B cell (primary cell): ENCODE results near the gene MAP4K2. TPM values are rescaled to one million over a fixed set of nuclear protein-coding genes. Genes with fewer than 3 reads are reported as not detected.

Experiments
- ATAC-seq: fragments of 200-7000 bp; cut with Tn5 transposase; one replicate; pipeline ENCODE4 v1.10.0; 2021; ENCODE audit warnings: low read depth, mild to moderate bottlenecking, moderate number of reproducible peaks, moderate library complexity
- CTCF ChIA-PET: fragments of 350-600 bp; sonication (Branson Sonifier 250); formaldehyde crosslinking; loops from one replicate; lab custom pipeline; 2021; ENCODE audit warnings: antibody characterized with exemption, inconsistent platforms; lab: Charles Lee
- POLR2A ChIA-PET: fragments of 350-600 bp; sonication (Branson Sonifier 250); formaldehyde crosslinking; loops from one replicate; lab custom pipeline; 2021; ENCODE audit warnings: antibody characterized with exemption; lab: Charles Lee
- DNase-seq: peaks from one replicate; pipeline ENCODE4 v3.0.0; 2013
- H2AFZ ChIP-seq: 2 replicates; pipeline ENCODE4 v1.6.1; 2012; ENCODE audit warnings: mild to moderate bottlenecking, low read depth, low read length; ENCODE audit not compliant: insufficient read depth, poor library complexity, severe bottlenecking
- H3K27ac ChIP-seq, 2 donors: 1 replicate in 1 of 2; 2 replicates in 1 of 2; pipeline ENCODE4 v1.5.1; 2012 to 2013; ENCODE audit warnings: low read length in 2 of 2, mild to moderate bottlenecking in 2 of 2, moderate library complexity in 1 of 2
- H3K27me3 ChIP-seq, 4 experiments: fragments of 200-600 bp in 1 of 4; sonication (generic) in 1 of 4; replicated peaks in 1 of 4; 1 replicate in 2 of 4; 2 replicates in 2 of 4; pipeline versions ENCODE4 v1.6.1 to v1.7.0; 2013 to 2016; ENCODE audit warnings: low read length in 3 of 4, mild to moderate bottlenecking in 2 of 4, mixed read lengths in 1 of 4, moderate library complexity in 1 of 4; ENCODE audit not compliant: insufficient read depth in 4 of 4, control insufficient read depth in 3 of 4; ENCODE audit errors: control extremely low read depth in 1 of 4
- H3K36me3 ChIP-seq, 2 experiments: replicated peaks in 1 of 2; 1 replicate in 1 of 2; 2 replicates in 1 of 2; pipeline versions ENCODE4 v1.6.1 to v1.7.1; 2013; ENCODE audit warnings: low read length in 1 of 2; ENCODE audit not compliant: insufficient read depth in 2 of 2, control insufficient read depth in 1 of 2; ENCODE audit errors: control extremely low read depth in 1 of 2, extremely low read depth in 1 of 2
- H3K4me1 ChIP-seq, 2 donors: fragments of 200-600 bp in 1 of 2; sonication (generic) in 1 of 2; 1 replicate in 1 of 2; 2 replicates in 1 of 2; pipeline versions ENCODE4 v1.5.1 to v1.6.1; 2013 to 2017; ENCODE audit warnings: low read length in 2 of 2; ENCODE audit not compliant: control insufficient read depth in 2 of 2, insufficient read depth in 2 of 2
- H3K4me2 ChIP-seq: replicated peaks from 2 replicates; pipeline ENCODE3; 2012; ENCODE audit warnings: mild to moderate bottlenecking, low read depth, low read length; ENCODE audit not compliant: poor library complexity, severe bottlenecking
- H3K4me3 ChIP-seq, 5 experiments: fragments of 200-600 bp in 1 of 5; sonication (generic) in 1 of 5; 1 replicate in 3 of 5; 2 replicates in 2 of 5; pipeline versions ENCODE4 v1.5.1 to v1.7.0; 2011 to 2016; ENCODE audit warnings: low read length in 4 of 5, mild to moderate bottlenecking in 4 of 5, low read depth in 2 of 5, control low read depth in 1 of 5, moderate library complexity in 1 of 5; ENCODE audit not compliant: insufficient read depth in 1 of 5; ENCODE audit errors: control extremely low read depth in 1 of 5, extremely low read depth in 1 of 5
- H3K79me2 ChIP-seq: fragments of 200-600 bp; sonication (generic); one replicate; pipeline ENCODE4 v1.6.0; 2016; ENCODE audit warnings: low read length; ENCODE audit not compliant: control insufficient read depth, insufficient read depth
- H3K9ac ChIP-seq: fragments of 200-600 bp; sonication (generic); 2 replicates; pipeline ENCODE4 v1.6.1; 2017; ENCODE audit warnings: mild to moderate bottlenecking, low read length, moderate library complexity
- H3K9me3 ChIP-seq, 3 donors: one replicate each; pipeline versions ENCODE4 v1.6.1 to v1.7.1; 2013; ENCODE audit warnings: low read length in 2 of 3; ENCODE audit not compliant: control insufficient read depth in 2 of 3, insufficient read depth in 1 of 3; ENCODE audit errors: control extremely low read depth in 1 of 3
- H4K20me1 ChIP-seq: 2 replicates; pipeline ENCODE4 v1.6.0; 2012; ENCODE audit warnings: mild to moderate bottlenecking, low read length; ENCODE audit not compliant: insufficient read depth, control insufficient read depth, poor library complexity, severe bottlenecking
- H3K27ac Mint-ChIP-seq: one replicate; pipeline ENCODE4 v1.8.0; 2021; ENCODE audit warnings: mixed read lengths
- H3K27me3 Mint-ChIP-seq: one replicate; pipeline ENCODE4 v1.8.0; 2021; ENCODE audit warnings: mixed read lengths
- H3K4me1 Mint-ChIP-seq: one replicate; pipeline ENCODE4 v1.8.0; 2021; ENCODE audit warnings: mixed read lengths
- H3K4me3 Mint-ChIP-seq: one replicate; pipeline ENCODE4 v1.8.0; 2021; ENCODE audit warnings: mixed read lengths
- H3K9me3 Mint-ChIP-seq: one replicate; pipeline ENCODE4 v1.8.0; 2022; ENCODE audit warnings: mixed read lengths; ENCODE audit not compliant: insufficient read depth
- EZH2 ChIP-seq: IDR thresholded peaks from 2 replicates; pipeline ENCODE4 v1.6.1; 2012; ENCODE audit warnings: borderline replicate concordance, low read depth, mild to moderate bottlenecking, moderate library complexity, low read length; ENCODE audit not compliant: insufficient read depth, poor library complexity, severe bottlenecking
- WGBS: methylation state at CpG from one replicate; pipeline ENCODE4 v1.1.5; 2013; ENCODE audit warnings: missing lambda C conversion rate; ENCODE audit not compliant: insufficient coverage; 5-methylcytosine and 5-hydroxymethylcytosine counted together
- intact Hi-C: fragments of 100-400 bp; cut with micrococcal nuclease; formaldehyde crosslinking; loops from one replicate; pipeline ENCODE4 v1.10.0; 2022
- polyA plus RNA-seq: library from polyadenylated mRNA; depleted of rRNA; stranded (reverse); fragments of >200 nt; gene quantifications from 2 replicates; pipeline ENCODE4 v1.2.3, GENCODE V29; 2012
- total RNA-seq, 2 donors: library from RNA; stranded (reverse); fragments of 120-200 nt in 1 of 2; gene quantifications; 1 replicate in 1 of 2; 2 replicates in 1 of 2; pipeline versions ENCODE4 v1.2.3 to v1.2.4, GENCODE V29; 2013 to 2022
- TF ChIP-seq, protein P1 (sequence below): fragments of 200-600 bp; IDR thresholded peaks from one replicate; pipeline ENCODE4 v1.8.0; 2022; ENCODE audit warnings: antibody characterized with exemption, mild to moderate bottlenecking

The MAP4K2 gene
- total and polyA plus RNA-seq, 2 donors (not counting 1 experiment from before 2014, with no cell fraction given): 118 to 163 TPM

DNA sequence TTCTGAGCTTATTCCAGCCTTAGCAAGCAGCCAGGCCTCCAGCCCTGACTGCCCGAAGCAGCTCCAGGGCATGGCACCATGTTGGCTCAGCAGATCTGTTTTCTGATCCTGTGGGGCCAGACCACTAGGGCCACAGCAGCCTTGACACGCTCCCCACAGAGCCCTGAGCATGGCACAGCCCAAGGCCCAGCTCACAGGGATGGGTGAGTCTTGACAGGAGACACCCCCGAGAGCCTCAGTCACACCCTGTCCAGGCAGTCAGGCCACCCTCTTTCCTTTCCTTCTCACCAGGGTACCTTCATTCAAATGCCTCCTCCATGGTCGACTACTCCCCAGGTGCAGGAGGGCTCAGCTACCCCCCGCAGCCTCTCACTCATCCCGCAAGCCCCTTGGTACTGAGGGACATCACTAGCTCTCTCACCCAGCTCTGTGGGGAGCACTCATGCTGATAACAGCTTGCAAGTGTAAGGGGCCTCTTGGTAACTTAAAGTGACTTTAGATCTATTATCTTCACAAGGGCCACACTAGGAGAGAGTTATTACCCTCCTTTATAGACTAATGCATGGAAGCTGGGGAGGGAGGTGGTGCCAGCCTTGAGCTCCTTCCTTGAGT lies 45.3 kb upstream of the MAP4K2 start:
- Histone ChIP-seq H3K27ac (peak overlapping the region; percentile 59 to 100), H3K36me3 (peaks cover 0 to 3% of the 10 kb centered on the region in 2 experiments), H3K9me3 (no peaks in the 10 kb centered on the region), H3K4me1 (peaks cover 65 to 81% of the 10 kb centered on the region in 2 donors), H3K4me3 (no peak overlapping the region), H3K4me2 (peak overlapping the region; percentile 76), H3K27me3 (no peaks in the 10 kb centered on the region), H4K20me1 (no peaks in the 10 kb centered on the region), H3K79me2 (peaks cover 34% of the 10 kb centered on the region), H2AFZ (no peak overlapping the region), H3K9ac (no peak overlapping the region)
- peak overlapping the region; percentile 90 for H3K27ac Mint-ChIP-seq
- no peak for TF ChIP-seq EZH2
- TF ChIP-seq, protein P1, sequence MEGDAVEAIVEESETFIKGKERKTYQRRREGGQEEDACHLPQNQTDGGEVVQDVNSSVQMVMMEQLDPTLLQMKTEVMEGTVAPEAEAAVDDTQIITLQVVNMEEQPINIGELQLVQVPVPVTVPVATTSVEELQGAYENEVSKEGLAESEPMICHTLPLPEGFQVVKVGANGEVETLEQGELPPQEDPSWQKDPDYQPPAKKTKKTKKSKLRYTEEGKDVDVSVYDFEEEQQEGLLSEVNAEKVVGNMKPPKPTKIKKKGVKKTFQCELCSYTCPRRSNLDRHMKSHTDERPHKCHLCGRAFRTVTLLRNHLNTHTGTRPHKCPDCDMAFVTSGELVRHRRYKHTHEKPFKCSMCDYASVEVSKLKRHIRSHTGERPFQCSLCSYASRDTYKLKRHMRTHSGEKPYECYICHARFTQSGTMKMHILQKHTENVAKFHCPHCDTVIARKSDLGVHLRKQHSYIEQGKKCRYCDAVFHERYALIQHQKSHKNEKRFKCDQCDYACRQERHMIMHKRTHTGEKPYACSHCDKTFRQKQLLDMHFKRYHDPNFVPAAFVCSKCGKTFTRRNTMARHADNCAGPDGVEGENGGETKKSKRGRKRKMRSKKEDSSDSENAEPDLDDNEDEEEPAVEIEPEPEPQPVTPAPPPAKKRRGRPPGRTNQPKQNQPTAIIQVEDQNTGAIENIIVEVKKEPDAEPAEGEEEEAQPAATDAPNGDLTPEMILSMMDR: no peak
- H3K4me1 Mint-ChIP-seq: peaks cover 70% of the 10 kb centered on the region
- no peaks in the 10 kb centered on the region for H3K9me3 Mint-ChIP-seq
- ChIA-PET POLR2A (interaction anchor here (0.6 to 8.7 kb wide), 13 partner anchors 10 to 1966 kb away, joined by 3 to 158 read pairs (median 6); partner anchors contain the start of genes ARL2, EHD1, SF1 and TM7SF2), CTCF (interaction anchor here (0.6 to 29.2 kb wide), 32 partner anchors 15 to 502 kb away, joined by 3 to 1254 read pairs (median 6); partner anchors contain the start of genes ARL2, ATG2A, BATF2 and CDC42EP2)
- no peaks in the 10 kb centered on the region for H3K27me3 Mint-ChIP-seq
- H3K4me3 Mint-ChIP-seq: peak overlapping the region; percentile 55
- intact Hi-C loops: loop anchor here (10.0 kb wide), 1 partner anchor 104 kb away; the partner anchor contains the start of gene RASGRP2
- DNase-seq (no peak), ATAC-seq (no peak)
- WGBS: 26% methylated on average over 6 of the region's 6 CpGs
